ENCODE measurements around the gene NAA11.

GRCh38 chr4:79287076-79287475 lies 38.8 kb downstream of the NAA11 start:
- TF ChIP-seq EZH2 (IDR thresholded peaks at IDR 0.05) (no peak), POLR2AphosphoS5 (IDR thresholded peaks at IDR 0.05; ENCODE audit: borderline replicate concordance, low read depth, low read length) (no peak)

All from SK-N-MC (cell line).